Natural killer cell (primary cell): ENCODE measurements around the gene BRS3. TPM values are rescaled to one million over a fixed set of nuclear protein-coding genes. Genes with fewer than 3 reads are reported as not detected.
"Not testable (repeated sequence)": the region's sequence is repeated elsewhere in the genome, so short reads cannot be mapped to it uniquely, and the experiment has no call there.

ENCODE experiments used
- ATAC-seq, 3 donors: fragments of 150-1000 bp in 2 of 3; fragments of 200-7000 bp in 1 of 3; cut with Tn5 transposase; 1 replicate in 1 of 3; 2 replicates in 2 of 3; pipeline ENCODE4 v1.10.0; 2021; ENCODE audit warnings: mild to moderate bottlenecking in 2 of 3, moderate library complexity in 2 of 3
- DNase-seq, 2 donors: peaks; one replicate each; pipeline versions ENCODE4 v3.0.0 to v3.0.0-alpha.2; 2013 to 2021; ENCODE audit warnings: mixed read lengths in 1 of 2
- H3K27ac ChIP-seq: one replicate; pipeline ENCODE4 v1.5.1; 2013; ENCODE audit warnings: mild to moderate bottlenecking, low read length
- H3K27me3 ChIP-seq: one replicate; pipeline ENCODE4 v1.6.1; 2013; ENCODE audit warnings: low read length; ENCODE audit not compliant: control insufficient read depth, insufficient read depth
- H3K36me3 ChIP-seq: one replicate; pipeline ENCODE4 v1.6.1; 2013; ENCODE audit warnings: low read length; ENCODE audit not compliant: control insufficient read depth, insufficient read depth
- H3K4me1 ChIP-seq: one replicate; pipeline ENCODE4 v1.6.1; 2013; ENCODE audit warnings: low read length; ENCODE audit not compliant: control insufficient read depth, insufficient read depth
- H3K4me3 ChIP-seq: one replicate; pipeline ENCODE4 v1.5.1; 2013; ENCODE audit warnings: low read length
- H3K9me3 ChIP-seq: one replicate; pipeline ENCODE4 v1.6.1; 2013; ENCODE audit warnings: low read length; ENCODE audit not compliant: control insufficient read depth, insufficient read depth
- H3K27ac Mint-ChIP-seq, 2 donors: one replicate each; pipeline ENCODE4 v1.8.0; 2022; ENCODE audit warnings: mild to moderate bottlenecking in 2 of 2, mixed read lengths in 2 of 2, moderate library complexity in 1 of 2
- H3K27me3 Mint-ChIP-seq, 2 donors: one replicate each; pipeline ENCODE4 v1.8.0; 2022; ENCODE audit warnings: low read depth in 2 of 2, mixed read lengths in 2 of 2
- H3K36me3 Mint-ChIP-seq: one replicate; pipeline ENCODE4 v1.8.0; 2022; ENCODE audit warnings: mixed read lengths
- H3K4me1 Mint-ChIP-seq, 2 donors: one replicate each; pipeline ENCODE4 v1.8.0; 2022; ENCODE audit warnings: mixed read lengths in 2 of 2
- H3K4me3 Mint-ChIP-seq: one replicate; pipeline ENCODE4 v1.8.0; 2022; ENCODE audit warnings: mild to moderate bottlenecking, moderate library complexity, mixed read lengths
- H3K9me3 Mint-ChIP-seq, 2 donors: one replicate each; pipeline ENCODE4 v1.8.0; 2022; ENCODE audit warnings: mixed read lengths in 2 of 2
- CTCF ChIP-seq: fragments of 200-600 bp; IDR thresholded peaks from one replicate; pipeline ENCODE4 v1.8.0; 2022; ENCODE audit warnings: antibody characterized with exemption
- WGBS: methylation state at CpG from one replicate; pipeline ENCODE4 v1.1.7; 2013; ENCODE audit warnings: missing lambda C conversion rate; ENCODE audit not compliant: insufficient coverage; 5-methylcytosine and 5-hydroxymethylcytosine counted together
- intact Hi-C: fragments of 100-400 bp; cut with micrococcal nuclease; formaldehyde crosslinking; loops from one replicate; pipeline ENCODE4 v1.14.2; 2022
- total RNA-seq, 4 donors: library from RNA; stranded (reverse); fragments of 120-200 nt in 1 of 4; gene quantifications; one replicate each; pipeline versions ENCODE4 v1.2.3 to v1.2.4, GENCODE V29; 2013 to 2022

The BRS3 gene
- not detected for total RNA-seq
- total RNA-seq (2013), result not detected

GRCh38 chrX:136487647-136488046 is at the start of gene BRS3:
Gene BRS3 (plus strand): TSS chrX:136487947. CDS start chrX:136488115, 168 bp downstream.
- DNase-seq, result no peak
- Histone ChIP-seq H3K27ac (no peak within 1 kb of the TSS), H3K27me3 (peaks cover 2% of the 10 kb centered on the region), H3K9me3 (no peaks in the 10 kb centered on the region), H3K36me3 (no peaks in the 10 kb centered on the region), H3K4me3 (no peak within 1 kb of the TSS), H3K4me1 (no peaks in the 10 kb centered on the region)
- Mint-ChIP-seq H3K4me3 (no peak within 1 kb of the TSS), H3K4me1 (no peaks in the 10 kb centered on the region), H3K27me3 (peaks cover 24 to 81% of the 10 kb centered on the region in 2 donors), H3K36me3 (no peaks in the 10 kb centered on the region), H3K9me3 (no peaks in the 10 kb centered on the region), H3K27ac (no peak within 1 kb of the TSS)
- no peak for ATAC-seq
- intact Hi-C loops, result no loop called here
- TF ChIP-seq CTCF, result no peak
- 87% methylated on average over 3 of the region's 4 CpGs for WGBS

DNA sequence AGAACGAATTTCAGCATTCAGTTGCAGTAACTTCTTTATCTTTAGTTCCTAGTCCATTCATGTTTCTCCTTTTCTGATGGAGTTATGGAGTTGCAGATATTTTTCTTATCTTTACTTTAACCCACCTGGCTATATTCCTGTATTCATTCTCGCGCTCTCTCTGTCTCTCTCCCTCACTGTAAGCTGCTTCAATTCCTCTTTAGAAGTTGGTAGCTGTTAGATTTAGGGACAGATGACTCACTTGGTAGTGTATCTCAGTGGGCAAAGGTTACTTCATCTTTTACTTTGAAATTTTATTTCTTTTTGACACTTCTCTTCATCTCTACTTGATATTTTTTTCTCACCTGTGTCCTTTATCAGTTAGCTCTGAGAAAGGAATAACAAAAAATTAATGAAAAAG is 49.6 kb upstream of the BRS3 start:
- Mint-ChIP-seq H3K27me3 (peaks cover 6 to 19% of the 10 kb centered on the region in 2 donors), H3K36me3 (no peaks in the 10 kb centered on the region), H3K4me3 (no peak overlapping the region), H3K27ac (no peak overlapping the region), H3K4me1 (no peaks in the 10 kb centered on the region), H3K9me3 (no peaks in the 10 kb centered on the region)
- TF ChIP-seq CTCF, result no peak
- no peaks in the 10 kb centered on the region for H3K27me3 ChIP-seq
- ATAC-seq, result no peak
- no peaks in the 10 kb centered on the region for H3K4me1 ChIP-seq
- no peak overlapping the region for H3K4me3 ChIP-seq
- DNase-seq, result no peak
- no CpG with 5 or more reads among the region's 3 CpGs for WGBS
- H3K36me3 ChIP-seq, result no peaks in the 10 kb centered on the region
- intact Hi-C loops, result no loop called here
- no peaks in the 10 kb centered on the region for H3K9me3 ChIP-seq
- H3K27ac ChIP-seq, result no peak overlapping the region

- ATAC-seq, H3K27ac Mint-ChIP-seq, H3K9me3 Mint-ChIP-seq, H3K27me3 ChIP-seq, H3K4me3 Mint-ChIP-seq, H3K36me3 ChIP-seq, H3K27ac ChIP-seq, H3K4me3 ChIP-seq, intact Hi-C loops, H3K4me1 Mint-ChIP-seq, H3K27me3 Mint-ChIP-seq, H3K4me1 ChIP-seq, H3K9me3 ChIP-seq, H3K36me3 Mint-ChIP-seq, DNase-seq: not testable (repeated sequence)
- WGBS, result 100% methylated on average over 2 of the region's 18 CpGs
Measured at GRCh38 chrX:136445674-136446073, 42.1 kb upstream of the BRS3 start.

DNA sequence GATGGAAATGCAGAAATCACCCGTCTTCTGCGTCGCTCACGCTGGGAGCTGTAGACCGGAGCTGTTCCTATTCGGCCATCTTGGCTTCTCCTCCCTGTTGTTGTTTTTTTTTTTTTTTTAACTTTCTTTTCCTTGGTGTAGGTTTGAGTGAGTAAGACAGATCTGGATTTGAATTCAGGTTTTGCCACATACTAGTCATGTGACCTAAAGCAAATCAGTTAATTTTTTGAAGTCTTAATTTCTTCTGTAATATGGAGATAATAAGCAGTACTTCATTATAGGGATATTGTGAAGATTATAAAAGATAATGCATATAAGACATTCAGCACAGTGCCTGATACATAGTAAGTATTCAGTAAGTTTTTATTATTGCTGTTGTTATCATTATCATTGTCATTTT is 41.5 kb upstream of the BRS3 start:
- H3K4me3 ChIP-seq, result no peak overlapping the region
- H3K36me3 Mint-ChIP-seq, result no peaks in the 10 kb centered on the region
- no peaks in the 10 kb centered on the region for H3K4me1 ChIP-seq
- no peak overlapping the region for H3K27ac Mint-ChIP-seq
- H3K27ac ChIP-seq, result no peak overlapping the region
- H3K27me3 ChIP-seq, result no peaks in the 10 kb centered on the region
- no peaks in the 10 kb centered on the region for H3K9me3 Mint-ChIP-seq
- DNase-seq (no peak), ATAC-seq (no peak)
- WGBS, result 93% methylated on average over 3 of the region's 6 CpGs
- H3K9me3 ChIP-seq, result no peaks in the 10 kb centered on the region
- intact Hi-C loops, result no loop called here
- H3K4me1 Mint-ChIP-seq, result no peaks in the 10 kb centered on the region
- no peak for TF ChIP-seq CTCF
- no peaks in the 10 kb centered on the region for H3K27me3 Mint-ChIP-seq
- no peaks in the 10 kb centered on the region for H3K36me3 ChIP-seq
- H3K4me3 Mint-ChIP-seq, result no peak overlapping the region
